CD4-positive, alpha-beta memory T cell (primary cell): ENCODE measurements around the gene ZBTB7B. TPM values are rescaled to one million over a fixed set of nuclear protein-coding genes. Genes with fewer than 3 reads are reported as not detected.
A peak's percentile ranks its signal among the peaks of the same experiment; 100 is the strongest.

ENCODE experiments used
- CTCF ChIA-PET: fragments of 350-600 bp; sonication (Branson Sonifier 250); formaldehyde crosslinking; loops from one replicate; lab custom pipeline; 2021; ENCODE audit warnings: inconsistent platforms; ENCODE audit not compliant: partially characterized antibody; lab: Charles Lee
- POLR2A ChIA-PET: fragments of 350-600 bp; sonication (Branson Sonifier 250); formaldehyde crosslinking; loops from one replicate; lab custom pipeline; 2021; ENCODE audit not compliant: partially characterized antibody; lab: Charles Lee
- DNase-seq, 5 donors: peaks; one replicate each; pipeline versions ENCODE4 v3.0.0 to v3.0.0-alpha.2; 2020 to 2022; ENCODE audit warnings: mixed read lengths in 1 of 5
- H3K27ac ChIP-seq: one replicate; pipeline ENCODE4 v1.7.0; 2013; ENCODE audit warnings: low read depth, low read length
- H3K27me3 ChIP-seq: 2 replicates; pipeline ENCODE4 v1.7.0; 2013; ENCODE audit warnings: mild to moderate bottlenecking, low read length, moderate library complexity; ENCODE audit not compliant: insufficient read depth
- H3K36me3 ChIP-seq: 2 replicates; pipeline ENCODE4 v1.7.0; 2013; ENCODE audit warnings: mild to moderate bottlenecking, low read length, moderate library complexity; ENCODE audit not compliant: insufficient read depth
- H3K4me1 ChIP-seq: 2 replicates; pipeline ENCODE4 v1.7.0; 2013; ENCODE audit warnings: mild to moderate bottlenecking, low read length, moderate library complexity; ENCODE audit not compliant: insufficient read depth
- H3K4me3 ChIP-seq, 2 donors: one replicate each; pipeline ENCODE4 v1.7.0; 2013; ENCODE audit warnings: low read length in 2 of 2, mild to moderate bottlenecking in 1 of 2
- H3K9me3 ChIP-seq, 2 donors: one replicate each; pipeline ENCODE4 v1.7.0; 2013; ENCODE audit warnings: low read length in 2 of 2, control low read depth in 1 of 2; ENCODE audit not compliant: control insufficient read depth in 1 of 2
- H3K27ac Mint-ChIP-seq, 7 donors: one replicate each; pipeline ENCODE4 v1.8.0; 2020 to 2021; ENCODE audit warnings: mixed read lengths in 7 of 7, mild to moderate bottlenecking in 6 of 7, inconsistent platforms in 3 of 7, moderate library complexity in 3 of 7
- H3K27me3 Mint-ChIP-seq, 2 donors: one replicate each; pipeline ENCODE4 v1.8.0; 2020 to 2021; ENCODE audit warnings: mixed read lengths in 2 of 2
- H3K36me3 Mint-ChIP-seq, 2 donors: one replicate each; pipeline ENCODE4 v1.8.0; 2020 to 2021; ENCODE audit warnings: mixed read lengths in 2 of 2, inconsistent platforms in 1 of 2, mild to moderate bottlenecking in 1 of 2
- H3K4me1 Mint-ChIP-seq, 4 donors: one replicate each; pipeline ENCODE4 v1.8.0; 2020 to 2021; ENCODE audit warnings: mixed read lengths in 4 of 4, mild to moderate bottlenecking in 1 of 4
- H3K4me3 Mint-ChIP-seq, 8 donors: one replicate each; pipeline ENCODE4 v1.8.0; 2020 to 2021; ENCODE audit warnings: mixed read lengths in 8 of 8, mild to moderate bottlenecking in 7 of 8, moderate library complexity in 6 of 8, inconsistent platforms in 3 of 8
- H3K9me3 Mint-ChIP-seq, 8 donors: one replicate each; pipeline ENCODE4 v1.8.0; 2020 to 2021; ENCODE audit warnings: mixed read lengths in 8 of 8, mild to moderate bottlenecking in 5 of 8, inconsistent platforms in 3 of 8, moderate library complexity in 1 of 8
- intact Hi-C: fragments of 100-400 bp; cut with micrococcal nuclease; formaldehyde crosslinking; loops from one replicate; pipeline ENCODE4 v1.15.1; 2023
- polyA plus RNA-seq, 2 donors: library from polyadenylated mRNA; unstranded; fragments of 300-500 nt; fragmentation: Illumina TruSeq; gene quantifications; one replicate each; pipeline ENCODE4 v1.2.3, GENCODE V29; 2021
- total RNA-seq, 2 experiments: library from RNA; stranded (reverse); gene quantifications; one replicate each; pipeline ENCODE4 v1.2.3, GENCODE V29; 2021

ZBTB7B gene
- total and polyA plus RNA-seq, 4 experiments from 2014 or later = 3.4 to 92.7 (median 48.9) TPM

DNA sequence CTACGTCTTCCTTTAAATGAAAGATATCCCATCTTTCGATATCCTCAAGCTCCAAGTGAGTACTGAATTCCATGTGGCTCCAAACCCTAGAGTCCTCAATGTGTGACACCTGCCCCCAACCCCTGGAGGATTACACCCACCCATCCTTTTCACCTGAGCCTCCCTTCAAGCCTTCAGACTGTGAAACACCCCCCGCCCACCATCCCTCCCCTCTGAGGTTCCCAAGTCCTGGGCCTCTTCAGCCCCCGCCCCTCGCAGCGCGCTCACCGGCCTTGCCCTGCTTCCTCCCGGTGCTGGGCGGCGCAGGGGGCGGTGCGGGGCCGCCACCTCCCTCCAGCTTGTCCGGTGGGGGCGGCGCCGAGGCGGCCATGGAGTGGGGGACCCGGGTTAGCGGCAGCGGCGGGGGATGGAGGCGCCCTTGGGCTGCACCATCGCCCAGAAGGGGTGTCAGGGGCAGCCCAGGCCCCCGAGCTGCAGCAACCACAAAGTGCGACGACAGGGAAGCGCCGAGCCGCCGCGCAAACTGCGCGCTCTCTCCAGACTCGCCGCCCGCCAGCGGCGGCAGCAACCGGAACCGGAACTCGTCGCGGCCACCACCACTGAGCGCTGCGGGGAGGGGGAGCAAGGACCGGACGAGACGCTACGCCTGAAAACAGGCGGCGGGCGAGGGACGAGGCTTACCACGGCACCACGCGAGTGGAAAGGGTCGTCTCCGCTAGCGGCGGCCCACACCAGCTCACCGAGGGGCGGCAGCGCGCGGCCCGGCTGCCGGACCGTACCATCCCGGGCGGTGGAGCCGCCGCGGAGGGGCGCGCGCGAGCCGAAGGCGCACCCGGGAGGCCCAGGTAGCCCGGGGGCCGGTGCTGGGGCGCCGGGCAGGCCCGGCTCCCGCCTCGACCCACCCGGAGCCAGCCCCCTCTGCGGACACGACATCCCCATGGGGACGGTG lies 41.1 kb upstream of the ZBTB7B start, which contains the start of gene PYGO2:
TSS of gene PYGO2 (minus strand) at position 576 of the 949 bp plus-strand sequence. CDS start at position 370, 206 bp downstream.
- DNase-seq = peak; percentile 81 to 88 (median 82)
- intact Hi-C loops = loop anchor here (1.0 to 2.0 kb wide), 6 partner anchors 13 to 99 kb away; partner anchors contain the start of genes CKS1B and FLAD1
- Histone ChIP-seq H3K9me3 (no peaks in the 10 kb centered on the region), H3K27ac (peak within 1 kb of the TSS; percentile 84), H3K4me1 (peaks cover 45% of the 10 kb centered on the region), H3K4me3 (peak within 1 kb of the TSS; percentile 63 to 65), H3K36me3 (peaks cover 38% of the 10 kb centered on the region), H3K27me3 (no peaks in the 10 kb centered on the region)
- ChIA-PET POLR2A (interaction anchor here (0.6 to 41.7 kb wide), 14 partner anchors 10 to 123 kb away, joined by 3 to 1543 read pairs (median 3); partner anchors contain the start of genes ADAM15, CKS1B, FLAD1 and LENEP), CTCF (interaction anchor here (0.9 to 3.9 kb wide), 14 partner anchors 9 to 98 kb away, joined by 3 to 41 read pairs (median 6); partner anchors contain the start of genes ADAM15, CKS1B, FLAD1 and LENEP)
- peaks cover 21 to 59% (median 39%) of the 10 kb centered on the region in 4 donors for H3K4me1 Mint-ChIP-seq
- peaks cover 22 to 48% of the 10 kb centered on the region in 2 donors for H3K36me3 Mint-ChIP-seq
- H3K4me3 Mint-ChIP-seq = peak within 1 kb of the TSS; percentile 94 to 98 (median 97)
- H3K27me3 Mint-ChIP-seq = no peaks in the 10 kb centered on the region
- no peaks in the 10 kb centered on the region for H3K9me3 Mint-ChIP-seq
- peak within 1 kb of the TSS; percentile 97 to 99 (median 98) for H3K27ac Mint-ChIP-seq

DNA sequence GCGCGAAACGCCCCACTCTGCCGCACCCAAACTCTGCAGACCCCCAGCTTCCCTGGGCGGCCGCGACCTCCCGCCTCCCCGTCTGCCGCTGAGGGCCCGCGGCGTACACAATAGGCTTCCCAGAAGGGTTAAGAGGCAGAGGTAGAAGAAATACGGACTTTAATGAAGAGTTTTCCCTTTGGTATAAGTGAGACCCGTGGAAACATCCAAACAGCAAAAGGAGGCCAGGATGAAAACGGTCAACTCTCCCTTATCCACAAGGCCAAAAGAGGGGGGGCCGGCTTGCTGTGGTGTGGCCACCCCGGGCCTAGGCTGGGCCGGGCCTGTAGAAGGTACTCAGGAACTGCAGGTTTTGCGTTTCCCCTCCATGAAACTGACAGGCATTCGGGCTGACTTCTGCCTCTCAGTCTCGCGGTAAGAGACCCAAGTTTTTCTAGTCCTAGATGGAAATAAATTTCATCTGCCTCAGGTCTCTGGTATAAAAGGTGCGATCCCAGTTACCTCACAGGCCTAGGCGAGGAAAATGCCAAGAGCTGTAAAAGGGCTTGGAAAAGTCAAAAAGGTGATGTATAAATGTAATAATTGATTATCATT lies 40.3 kb upstream of the ZBTB7B start:
- peaks cover 46% of the 10 kb centered on the region for H3K36me3 ChIP-seq
- H3K27me3 Mint-ChIP-seq = no peaks in the 10 kb centered on the region
- POLR2A ChIA-PET = interaction anchor here (0.8 to 41.7 kb wide), 9 partner anchors 11 to 123 kb away, joined by 3 to 1543 read pairs (median 22); partner anchors contain the start of genes ADAM15, CKS1B, FLAD1 and LENEP
- H3K27ac Mint-ChIP-seq = peak overlapping the region; percentile 85 to 98 (median 93)
- DNase-seq = peak in 3 of 5 donors; percentile 41 to 51 (median 49)
- H3K4me1 Mint-ChIP-seq = peaks cover 21 to 51% (median 33%) of the 10 kb centered on the region in 4 donors
- peak overlapping the region; percentile 81 to 90 (median 84) for H3K4me3 Mint-ChIP-seq
- peaks cover 28 to 56% of the 10 kb centered on the region in 2 donors for H3K36me3 Mint-ChIP-seq
- no peaks in the 10 kb centered on the region for H3K9me3 ChIP-seq
- H3K27me3 ChIP-seq = no peaks in the 10 kb centered on the region
- H3K4me1 ChIP-seq = peaks cover 38% of the 10 kb centered on the region
- peak overlapping the region; percentile 63 to 65 for H3K4me3 ChIP-seq
- H3K9me3 Mint-ChIP-seq = no peaks in the 10 kb centered on the region
- peak overlapping the region; percentile 84 for H3K27ac ChIP-seq
- CTCF ChIA-PET = interaction anchor here (0.7 to 3.9 kb wide), 13 partner anchors 10 to 98 kb away, joined by 3 to 41 read pairs (median 7); partner anchors contain the start of genes CKS1B, FLAD1, PMVK and SHC1
- intact Hi-C loops = no loop called here

DNA sequence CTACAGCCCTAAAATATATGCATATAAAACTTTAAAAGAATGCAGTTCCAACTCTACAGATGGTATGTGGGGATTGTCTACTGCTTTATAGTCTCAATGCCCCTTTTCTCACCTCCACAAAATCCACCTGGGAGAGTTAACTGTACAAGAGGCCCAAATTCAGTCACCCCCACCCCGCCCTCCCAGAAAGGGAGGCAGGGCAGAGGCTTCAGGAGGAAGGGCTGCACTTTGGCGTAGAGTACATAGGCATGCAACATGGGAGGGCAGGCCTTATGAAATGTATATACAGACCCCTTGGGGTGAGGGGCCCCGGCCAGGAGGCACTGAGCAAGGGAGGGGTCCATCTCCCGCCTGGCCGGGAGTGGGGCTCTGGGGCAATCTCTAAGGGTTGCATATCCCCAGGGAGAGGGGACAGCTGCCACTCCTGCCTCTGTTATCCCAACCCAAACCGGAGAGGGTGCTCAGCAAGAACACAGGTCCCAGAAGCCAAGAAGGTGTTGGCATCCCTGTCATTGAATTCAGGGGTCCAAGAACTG lies 39.7 kb upstream of the ZBTB7B start:
- H3K4me1 Mint-ChIP-seq = peaks cover 21 to 45% (median 31%) of the 10 kb centered on the region in 4 donors
- peak overlapping the region in 1 of 2 donors; percentile 65 for H3K4me3 ChIP-seq
- H3K9me3 Mint-ChIP-seq = no peaks in the 10 kb centered on the region
- CTCF ChIA-PET = interaction anchor here (0.7 to 4.8 kb wide), 7 partner anchors 9 to 97 kb away, joined by 3 to 41 read pairs (median 19); partner anchors contain the start of genes CKS1B and SHC1
- H3K9me3 ChIP-seq = no peaks in the 10 kb centered on the region
- H3K36me3 ChIP-seq = peaks cover 52% of the 10 kb centered on the region
- H3K4me3 Mint-ChIP-seq = peak overlapping the region; percentile 58 to 90 (median 84)
- POLR2A ChIA-PET = interaction anchor here (1.0 to 41.7 kb wide), 7 partner anchors 9 to 88 kb away, joined by 3 to 1543 read pairs (median 50); partner anchors contain the start of genes ADAM15, CKS1B, FLAD1 and LENEP
- peak overlapping the region; percentile 84 for H3K27ac ChIP-seq
- peak in 1 of 5 donors; percentile 8 for DNase-seq
- intact Hi-C loops = no loop called here
- peak overlapping the region; percentile 85 to 98 (median 93) for H3K27ac Mint-ChIP-seq
- H3K36me3 Mint-ChIP-seq = peaks cover 29 to 57% of the 10 kb centered on the region in 2 donors
- no peaks in the 10 kb centered on the region for H3K27me3 Mint-ChIP-seq
- H3K27me3 ChIP-seq = no peaks in the 10 kb centered on the region
- H3K4me1 ChIP-seq = peaks cover 32% of the 10 kb centered on the region

DNA sequence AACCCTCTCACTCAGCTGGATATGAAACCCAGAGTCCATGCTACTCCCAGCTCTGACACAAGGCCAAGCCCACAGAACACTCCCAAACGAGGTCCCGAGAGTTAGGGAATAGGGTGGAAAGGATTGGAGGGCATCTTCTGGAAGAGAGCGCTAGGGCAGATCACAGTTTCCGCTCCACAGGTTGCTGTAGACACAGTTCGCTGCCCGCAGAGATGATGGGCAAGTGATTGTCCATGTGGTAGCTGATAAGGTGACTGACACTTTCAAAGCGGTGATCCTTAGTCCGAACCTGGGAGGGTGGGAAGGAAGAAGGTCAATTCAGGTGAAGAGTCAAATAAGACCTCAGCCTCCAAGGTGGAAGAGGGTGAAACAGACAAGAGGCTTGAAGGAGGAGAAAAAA lies 39.0 kb upstream of the ZBTB7B start:
- CTCF ChIA-PET = interaction anchor here (1.3 to 4.8 kb wide), 5 partner anchors 8 to 53 kb away, joined by 4 to 28 read pairs (median 7); partner anchors contain the start of genes CKS1B and PBXIP1
- POLR2A ChIA-PET = interaction anchor here (1.7 to 41.7 kb wide), 5 partner anchors 10 to 43 kb away, joined by 7 to 1543 read pairs (median 52); partner anchors contain the start of genes CKS1B, FLAD1, LENEP and PBXIP1
- intact Hi-C loops = no loop called here
- no peaks in the 10 kb centered on the region for H3K27me3 Mint-ChIP-seq
- Histone ChIP-seq H3K4me1 (peaks cover 32% of the 10 kb centered on the region), H3K9me3 (no peaks in the 10 kb centered on the region), H3K4me3 (no peak overlapping the region), H3K27me3 (no peaks in the 10 kb centered on the region), H3K27ac (no peak overlapping the region), H3K36me3 (peaks cover 50% of the 10 kb centered on the region)
- H3K4me3 Mint-ChIP-seq = peak overlapping the region in 3 of 8 donors; percentile 11 to 35 (median 15)
- H3K36me3 Mint-ChIP-seq = peaks cover 29 to 60% of the 10 kb centered on the region in 2 donors
- H3K27ac Mint-ChIP-seq = peak overlapping the region in 6 of 7 donors; percentile 25 to 98 (median 72)
- no peak for DNase-seq
- no peaks in the 10 kb centered on the region for H3K9me3 Mint-ChIP-seq
- H3K4me1 Mint-ChIP-seq = peaks cover 18 to 38% (median 26%) of the 10 kb centered on the region in 4 donors

DNA sequence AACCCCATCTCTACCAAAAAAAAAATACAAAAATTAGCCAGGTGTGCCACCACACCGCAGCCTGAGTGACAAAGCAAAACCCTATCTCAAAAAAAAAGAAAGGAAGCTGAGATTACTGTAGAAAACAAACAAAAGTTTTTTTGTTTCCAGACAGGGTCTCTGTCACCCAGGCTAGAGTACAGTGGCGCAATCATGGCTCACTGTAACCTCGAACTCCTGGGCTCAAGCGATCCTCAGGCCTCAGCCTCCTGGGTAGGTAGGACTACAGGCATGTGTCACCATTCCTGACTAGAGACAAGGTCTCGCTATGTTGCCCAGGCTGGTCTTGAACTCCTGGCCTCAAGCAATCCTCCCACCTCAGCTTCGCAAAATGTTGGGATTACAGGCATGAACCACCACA lies 38.2 kb upstream of the ZBTB7B start:
- Histone ChIP-seq H3K27me3 (no peaks in the 10 kb centered on the region), H3K36me3 (peaks cover 49% of the 10 kb centered on the region), H3K4me1 (peaks cover 31% of the 10 kb centered on the region), H3K27ac (no peak overlapping the region), H3K4me3 (no peak overlapping the region), H3K9me3 (no peaks in the 10 kb centered on the region)
- CTCF ChIA-PET = interaction anchor here (0.9 to 4.8 kb wide), 6 partner anchors 8 to 56 kb away, joined by 3 to 28 read pairs (median 6); partner anchors contain the start of genes CKS1B, FLAD1 and PBXIP1
- Mint-ChIP-seq H3K4me1 (peaks cover 18 to 42% (median 27%) of the 10 kb centered on the region in 4 donors), H3K9me3 (no peaks in the 10 kb centered on the region), H3K27ac (peak overlapping the region in 5 of 7 donors; percentile 29 to 98 (median 57)), H3K36me3 (peaks cover 29 to 66% of the 10 kb centered on the region in 2 donors), H3K4me3 (no peak overlapping the region), H3K27me3 (no peaks in the 10 kb centered on the region)
- intact Hi-C loops = no loop called here
- no peak for DNase-seq
- POLR2A ChIA-PET = interaction anchor here (1.7 to 41.7 kb wide), 4 partner anchors 9 to 42 kb away, joined by 7 to 1543 read pairs (median 89); partner anchors contain the start of genes CKS1B, FLAD1, LENEP and PBXIP1

DNA sequence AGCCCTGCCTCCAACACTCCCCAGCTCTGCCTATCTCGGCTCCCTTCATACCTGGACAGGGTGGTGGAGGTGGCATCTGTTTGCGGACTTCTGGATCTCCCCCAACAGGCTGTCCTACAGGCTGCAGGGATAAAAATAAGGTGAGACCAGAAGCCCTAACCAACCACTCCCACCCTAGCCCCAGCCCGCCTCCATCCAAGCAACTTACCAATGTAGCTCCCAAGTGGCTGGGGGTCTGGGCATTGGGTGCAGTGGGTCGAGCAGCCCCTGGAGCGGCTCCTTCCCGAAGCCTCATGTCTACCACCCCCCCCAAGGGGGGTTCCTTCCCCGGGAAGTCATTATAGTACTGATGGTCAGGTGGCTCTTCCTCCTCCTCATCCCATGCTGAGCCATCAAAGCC lies 36.5 kb upstream of the ZBTB7B start:
- Histone ChIP-seq H3K4me1 (peaks cover 23% of the 10 kb centered on the region), H3K36me3 (peaks cover 54% of the 10 kb centered on the region), H3K9me3 (no peaks in the 10 kb centered on the region), H3K27ac (no peak overlapping the region), H3K27me3 (no peaks in the 10 kb centered on the region), H3K4me3 (no peak overlapping the region)
- peaks cover 23 to 60% of the 10 kb centered on the region in 2 donors for H3K36me3 Mint-ChIP-seq
- ChIA-PET CTCF (interaction anchor here (0.6 to 4.8 kb wide), 9 partner anchors 21 to 1334 kb away, joined by 3 to 28 read pairs (median 4); partner anchors contain the start of gene ADAM15), POLR2A (interaction anchor here (1.0 to 41.7 kb wide), 5 partner anchors 8 to 40 kb away, joined by 3 to 1543 read pairs (median 5); partner anchors contain the start of genes CKS1B, FLAD1, LENEP and PBXIP1)
- no peaks in the 10 kb centered on the region for H3K9me3 Mint-ChIP-seq
- H3K4me3 Mint-ChIP-seq = no peak overlapping the region
- peaks cover 17 to 37% (median 25%) of the 10 kb centered on the region in 4 donors for H3K4me1 Mint-ChIP-seq
- intact Hi-C loops = no loop called here
- peak overlapping the region in 2 of 7 donors; percentile 42 to 65 for H3K27ac Mint-ChIP-seq
- peak in 1 of 5 donors; percentile 3 for DNase-seq
- no peaks in the 10 kb centered on the region for H3K27me3 Mint-ChIP-seq
